IPS DF 6.9 (cell line): ENCODE data around the gene URGCP.

ENCODE experiments used
- DNase-seq: peaks from one replicate; pipeline ENCODE4 v3.0.0-alpha.2; 2013; ENCODE audit warnings: low read depth, low spot score
- H3K27ac ChIP-seq: one replicate; pipeline ENCODE4 v1.5.1; 2013; ENCODE audit warnings: low read length, control low read depth
- H3K27me3 ChIP-seq: 2 replicates; pipeline ENCODE4 v1.6.1; 2013; ENCODE audit warnings: mild to moderate bottlenecking, low read length; ENCODE audit not compliant: control insufficient read depth, insufficient read depth
- H3K36me3 ChIP-seq: 2 replicates; pipeline ENCODE4 v1.6.1; 2013; ENCODE audit warnings: low read length; ENCODE audit not compliant: control insufficient read depth, insufficient read depth
- H3K4me1 ChIP-seq: 2 replicates; pipeline ENCODE4 v1.6.1; 2013; ENCODE audit warnings: low read length; ENCODE audit not compliant: control insufficient read depth, insufficient read depth
- H3K4me3 ChIP-seq: 2 replicates; pipeline ENCODE4 v1.5.1; 2013; ENCODE audit warnings: mild to moderate bottlenecking, low read length
- H3K9me3 ChIP-seq: 2 replicates; pipeline ENCODE4 v1.6.1; 2013; ENCODE audit warnings: low read length, inconsistent platforms; ENCODE audit not compliant: control insufficient read depth, insufficient read depth
- WGBS: extraction: QIAGEN DNeasy Blood & Tissue Kit; methylation state at CpG from one replicate; pipeline ENCODE4 v1.1.7; 2013; ENCODE audit warnings: mixed read lengths, missing lambda C conversion rate; ENCODE audit not compliant: insufficient read length, insufficient coverage; 5-methylcytosine and 5-hydroxymethylcytosine counted together

URGCP gene

GRCh38 chr7:43888993-43889945, 17.1 kb downstream of the URGCP start:
- Histone ChIP-seq H3K27me3 (no peaks in the 10 kb centered on the region), H3K4me1 (no peaks in the 10 kb centered on the region), H3K27ac (no peak overlapping the region), H3K36me3 (no peaks in the 10 kb centered on the region), H3K9me3 (no peaks in the 10 kb centered on the region), H3K4me3 (no peak overlapping the region)
- no peak for DNase-seq
- no CpG with 5 or more reads among the region's 7 CpGs for WGBS

DNA sequence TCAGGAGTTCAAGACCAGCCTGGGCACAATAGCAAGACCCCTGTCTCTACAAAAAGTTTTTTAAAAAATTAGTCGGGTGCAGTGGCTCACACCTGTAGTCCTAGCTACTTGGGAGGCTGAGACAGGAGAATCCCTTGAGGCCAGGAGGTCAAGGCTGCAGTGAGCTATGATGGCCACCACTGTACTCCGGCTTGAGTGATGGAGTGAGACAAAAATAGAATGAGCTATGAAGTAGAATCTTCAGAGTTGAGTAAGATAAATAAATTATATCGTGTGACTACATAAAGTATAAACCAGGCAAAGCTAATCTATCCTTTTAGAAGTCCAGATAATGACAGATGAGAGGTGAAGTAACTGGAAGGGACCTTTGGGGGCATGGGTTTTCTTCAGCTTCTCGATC, 21.8 kb downstream of the URGCP start:
- no peak for DNase-seq
- H3K9me3 ChIP-seq, result no peaks in the 10 kb centered on the region
- WGBS, result no CpG with 5 or more reads among the region's 4 CpGs
- no peaks in the 10 kb centered on the region for H3K27me3 ChIP-seq
- no peaks in the 10 kb centered on the region for H3K36me3 ChIP-seq
- no peak overlapping the region for H3K27ac ChIP-seq
- no peaks in the 10 kb centered on the region; the same call in 1 of the 2 replicates for H3K4me1 ChIP-seq
- no peak overlapping the region for H3K4me3 ChIP-seq

- no CpG with 5 or more reads among the region's 4 CpGs for WGBS
Measured at GRCh38 chr7:43884209-43884608, 22.2 kb downstream of the URGCP start.

DNA sequence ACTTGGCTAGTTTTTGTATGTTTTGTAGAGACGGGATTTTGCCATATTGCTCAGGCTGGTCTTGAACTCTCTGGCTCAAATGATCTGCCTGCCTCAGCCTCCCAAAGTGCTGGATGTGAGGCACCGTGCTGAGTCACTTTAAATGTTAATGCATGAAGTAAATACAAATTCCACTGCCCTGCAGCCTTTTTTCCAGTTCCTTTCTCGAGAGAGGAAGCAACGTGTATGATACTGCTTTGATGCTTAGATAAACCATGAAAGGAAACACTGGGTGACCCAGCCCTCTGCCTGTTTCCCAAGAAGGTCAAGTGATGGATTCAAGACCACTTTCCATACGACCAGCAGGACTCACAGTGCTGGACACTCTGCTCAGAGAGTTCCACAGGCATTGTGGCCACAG, 25.8 kb downstream of the URGCP start:
- WGBS, result no CpG with 5 or more reads among the region's 5 CpGs
- H3K36me3 ChIP-seq, result peaks cover 11% of the 10 kb centered on the region
- no peaks in the 10 kb centered on the region for H3K27me3 ChIP-seq
- H3K4me1 ChIP-seq, result no peaks in the 10 kb centered on the region; the same call in 1 of the 2 replicates
- no peak for DNase-seq
- H3K27ac ChIP-seq, result no peak overlapping the region
- H3K9me3 ChIP-seq, result no peaks in the 10 kb centered on the region
- no peak overlapping the region for H3K4me3 ChIP-seq

More at GRCh38 chr7:43884209-43884608, 22.2 kb downstream of the URGCP start:
- H3K4me1 ChIP-seq, result no peaks in the 10 kb centered on the region; the same call in 1 of the 2 replicates
- no peak overlapping the region for H3K4me3 ChIP-seq
- H3K36me3 ChIP-seq, result no peaks in the 10 kb centered on the region
- H3K9me3 ChIP-seq, result no peaks in the 10 kb centered on the region
- H3K27ac ChIP-seq, result no peak overlapping the region
- no peaks in the 10 kb centered on the region for H3K27me3 ChIP-seq
- no peak for DNase-seq

- peaks cover 11% of the 10 kb centered on the region for H3K36me3 ChIP-seq
- no peaks in the 10 kb centered on the region for H3K9me3 ChIP-seq
- no peak overlapping the region for H3K4me3 ChIP-seq
- DNase-seq, result no peak
- H3K4me1 ChIP-seq, result no peaks in the 10 kb centered on the region; the same call in 1 of the 2 replicates
- no peak overlapping the region for H3K27ac ChIP-seq
- H3K27me3 ChIP-seq, result no peaks in the 10 kb centered on the region
- WGBS, result no CpG with 5 or more reads among the region's 2 CpGs
Measured at GRCh38 chr7:43879477-43879876, 26.9 kb downstream of the URGCP start.

GRCh38 chr7:43878867-43879266, 27.5 kb downstream of the URGCP start:
- Histone ChIP-seq H3K27ac (no peak overlapping the region), H3K4me3 (no peak overlapping the region), H3K27me3 (no peaks in the 10 kb centered on the region), H3K4me1 (no peaks in the 10 kb centered on the region; the same call in 1 of the 2 replicates), H3K36me3 (peaks cover 11% of the 10 kb centered on the region), H3K9me3 (no peaks in the 10 kb centered on the region)
- no CpG with 5 or more reads among the region's 5 CpGs for WGBS
- no peak for DNase-seq

DNA sequence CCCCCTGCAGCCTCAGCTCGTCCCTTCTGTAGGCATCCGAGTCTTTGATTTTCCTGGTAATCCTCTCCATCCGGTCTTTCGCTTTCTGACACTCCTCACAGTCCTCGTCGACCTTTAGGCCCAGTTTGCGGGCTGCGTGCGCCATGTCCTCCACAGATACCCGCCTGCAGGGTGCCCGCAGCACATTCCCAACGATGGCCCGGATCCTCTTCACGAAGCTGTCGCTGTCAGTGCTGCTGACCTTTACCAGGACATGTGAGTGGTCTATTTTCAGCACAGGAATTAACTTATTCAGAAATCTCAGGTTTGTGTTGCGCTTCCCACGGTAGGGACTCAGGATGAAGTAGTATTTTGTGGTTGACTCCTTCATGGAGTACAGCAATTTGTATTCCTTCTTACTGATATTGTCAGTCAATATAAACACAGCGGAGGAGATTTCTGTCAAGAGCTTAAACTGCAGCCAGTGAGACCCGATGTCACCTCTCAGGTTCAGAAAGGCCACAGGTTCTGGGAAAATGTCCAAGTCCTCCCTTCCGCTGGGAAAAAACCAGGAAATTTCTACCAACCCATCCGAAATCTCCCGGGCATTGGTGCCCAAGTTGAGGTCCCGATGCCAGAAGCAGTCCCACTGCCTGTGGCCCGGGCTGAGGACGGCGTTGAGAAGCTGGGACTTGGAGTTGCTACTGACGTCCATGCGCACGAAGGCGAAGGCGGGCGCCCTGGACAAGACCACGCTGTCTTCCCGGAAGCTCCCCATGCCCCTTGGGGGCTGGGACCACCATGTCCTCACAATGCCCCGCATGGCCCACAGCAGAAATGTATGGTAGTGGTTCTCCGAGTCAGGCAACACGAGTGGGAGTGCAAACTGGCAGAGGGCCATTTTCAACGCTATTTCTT, 28.2 kb downstream of the URGCP start:
- Histone ChIP-seq H3K27me3 (no peaks in the 10 kb centered on the region), H3K27ac (no peak overlapping the region), H3K36me3 (peaks cover 11% of the 10 kb centered on the region), H3K4me1 (no peaks in the 10 kb centered on the region; the same call in 1 of the 2 replicates), H3K9me3 (no peaks in the 10 kb centered on the region), H3K4me3 (no peak overlapping the region)
- no peak for DNase-seq
- WGBS, result no CpG with 5 or more reads among the region's 38 CpGs

DNA sequence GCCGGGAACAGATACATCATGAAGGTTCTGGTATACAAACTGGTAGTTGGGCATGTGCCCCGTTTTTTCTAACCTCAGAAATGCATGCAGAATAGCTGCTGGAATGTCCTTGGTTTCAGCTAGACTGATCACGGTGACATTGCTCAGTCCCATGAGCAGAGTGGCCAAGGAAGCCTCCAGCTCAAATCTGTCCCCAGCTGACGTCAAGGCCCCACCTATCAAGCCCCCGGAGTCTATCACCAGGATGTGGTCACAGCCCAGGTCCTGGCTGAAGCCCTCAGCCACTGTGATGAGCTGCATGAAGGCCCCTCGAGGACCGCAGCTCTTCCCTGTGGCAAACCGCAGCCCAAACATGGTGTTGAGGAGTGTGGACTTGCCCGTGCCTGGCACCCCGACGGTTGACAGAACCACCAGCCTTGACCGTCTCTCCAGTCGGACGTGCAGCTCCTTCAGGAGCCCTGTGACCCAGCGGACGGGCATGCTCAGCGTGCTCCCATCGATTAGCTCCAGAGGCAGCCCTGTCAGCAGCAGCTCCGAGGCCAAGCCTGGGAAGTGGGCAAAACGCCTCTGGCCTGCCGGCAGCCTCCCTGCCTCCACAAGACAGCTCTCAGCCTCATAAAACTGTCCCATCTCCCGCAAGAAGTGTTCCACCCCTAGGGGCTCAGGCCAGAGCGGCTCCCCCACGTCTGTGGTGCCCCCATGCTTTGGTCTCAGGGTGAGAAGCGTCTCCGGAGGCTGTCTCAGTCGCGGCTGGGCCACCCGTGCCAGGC, 29.2 kb downstream of the URGCP start:
- DNase-seq, result no peak
- Histone ChIP-seq H3K27me3 (no peaks in the 10 kb centered on the region), H3K9me3 (no peaks in the 10 kb centered on the region), H3K27ac (no peak overlapping the region), H3K4me3 (no peak overlapping the region), H3K4me1 (peaks cover 3% of the 10 kb centered on the region; the same call in 1 of the 2 replicates), H3K36me3 (peaks cover 11% of the 10 kb centered on the region)
- no CpG with 5 or more reads among the region's 29 CpGs for WGBS

GRCh38 chr7:43876241-43876640, 30.2 kb downstream of the URGCP start:
- WGBS, result no CpG with 5 or more reads among the region's 7 CpGs
- Histone ChIP-seq H3K4me1 (peaks cover 5% of the 10 kb centered on the region), H3K36me3 (peaks cover 11% of the 10 kb centered on the region)

GRCh38 chr7:43873300-43873699, 33.1 kb downstream of the URGCP start:
- no peak overlapping the region for H3K4me3 ChIP-seq
- peaks cover 5% of the 10 kb centered on the region; the same call in 1 of the 2 replicates for H3K4me1 ChIP-seq
- no peak overlapping the region for H3K27ac ChIP-seq
- no peak for DNase-seq
- no CpG with 5 or more reads among the region's 5 CpGs for WGBS
- H3K9me3 ChIP-seq, result no peaks in the 10 kb centered on the region
- H3K36me3 ChIP-seq, result peaks cover 11% of the 10 kb centered on the region
- H3K27me3 ChIP-seq, result no peaks in the 10 kb centered on the region

More at GRCh38 chr7:43876241-43876640, 30.2 kb downstream of the URGCP start:
- no peak for DNase-seq
- Histone ChIP-seq H3K9me3 (no peaks in the 10 kb centered on the region), H3K27ac (no peak overlapping the region), H3K27me3 (no peaks in the 10 kb centered on the region), H3K4me3 (no peak overlapping the region)
